H1 (cell line): ENCODE measurements around the gene KLHL21. TPM values are rescaled to one million over a fixed set of nuclear protein-coding genes. Genes with fewer than 3 reads are reported as not detected.

Experiments
- BRCA1 ChIP-seq: IDR thresholded peaks from 2 replicates; pipeline ENCODE4 v1.6.1; 2012; ENCODE audit warnings: low read depth, low read length, improper control_type of control experiment
- polyA plus RNA-seq, 7 experiments: library from polyadenylated mRNA; depleted of rRNA in 3 of 7; stranded (reverse) in 5 of 7; unstranded in 2 of 7; fragments of >200 nt in 5 of 7; fragments of 200-250 nt in 2 of 7; gene quantifications; 1 replicate in 5 of 7; 2 replicates in 1 of 7; 4 replicates in 1 of 7; pipeline versions ENCODE4 v1.2.1 to v1.2.3, GENCODE V29; 2011 to 2013; ENCODE audit warnings: missing spikeins in 2 of 7, mixed read lengths in 2 of 7
- total RNA-seq: library from RNA; stranded (reverse); fragmentation: NEBNext Ultra II Directional; extraction: Animal tissue kit (Norgen Biotek cat#: 25700); gene quantifications from 2 replicates; pipeline ENCODE4 v1.2.1, GENCODE V29; 2021

The KLHL21 gene
- total and polyA plus RNA-seq, 2 of the 8 experiments (the other 6 are each of a cell fraction or from before 2014, with no cell fraction given), result 11.9 to 22.3 TPM

- TF ChIP-seq BRCA1, result no peak
- TF ChIP-seq, all 59 proteins: peak for 0
Observed at GRCh38 chr1:6570987-6571386, 31.7 kb downstream of the KLHL21 start (continued).
